ENCODE results near the gene SGCE.

SGCE gene

DNA sequence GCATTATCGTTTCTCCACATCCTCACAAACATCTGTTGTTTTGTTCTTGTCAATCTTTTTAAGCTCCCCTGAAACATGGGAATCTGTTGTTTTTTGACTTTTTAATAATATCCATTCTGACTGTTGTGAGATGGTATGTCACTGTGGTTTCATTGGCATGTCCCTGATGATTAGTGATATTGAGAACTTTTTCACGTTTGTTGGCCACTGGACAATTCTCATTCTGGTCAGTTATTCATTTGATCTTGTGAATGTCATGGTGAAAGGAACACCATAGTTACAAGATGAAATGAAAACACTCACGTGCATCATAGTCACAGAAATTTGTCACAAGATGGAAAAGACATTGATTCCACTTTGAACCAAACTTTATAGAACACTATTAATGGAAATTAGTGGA is 20.5 kb upstream of the SGCE start:
- H3K9me3 ChIP-seq (ENCODE audit: low read length): no peaks in the 10 kb centered on the region
- no peaks in the 10 kb centered on the region for H3K27me3 ChIP-seq (ENCODE audit: control insufficient read depth in 1 of 2, insufficient read depth in 2 of 2, low read length in 2 of 2)
- no peaks in the 10 kb centered on the region for H3K36me3 ChIP-seq (ENCODE audit: insufficient read depth, low read length)
- no peak overlapping the region for H3K9ac ChIP-seq (ENCODE audit: low read length)
- H3K4me1 ChIP-seq (ENCODE audit: insufficient read depth, low read length): no peaks in the 10 kb centered on the region
- no peak overlapping the region for H3K4me3 ChIP-seq (ENCODE audit: low read depth in 1 of 2, low read length in 2 of 2)
- H3K27ac ChIP-seq (ENCODE audit: low read depth, low read length): no peak overlapping the region

DNA sequence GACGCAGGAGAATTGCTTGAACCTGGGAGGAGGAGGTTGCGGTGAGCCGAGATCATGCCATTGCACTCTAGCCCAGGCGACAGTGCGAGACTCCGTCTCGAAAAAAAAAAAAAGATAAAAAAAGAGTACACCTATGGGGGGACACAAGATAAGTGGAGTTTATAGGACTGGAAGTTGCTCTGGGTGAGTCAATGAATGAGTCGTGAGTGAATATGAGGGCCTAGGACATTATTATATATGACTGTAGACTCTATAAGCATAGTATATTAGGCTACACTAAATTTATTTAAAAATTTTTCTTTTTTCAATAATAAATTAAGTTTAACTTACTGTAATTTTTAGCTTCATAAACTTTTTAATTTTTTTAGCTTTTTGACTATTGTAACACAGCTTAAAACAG is 19.4 kb upstream of the SGCE start:
- Histone ChIP-seq H3K36me3 (ENCODE audit: insufficient read depth, low read length) (no peaks in the 10 kb centered on the region), H3K9me3 (ENCODE audit: low read length) (no peaks in the 10 kb centered on the region), H3K4me1 (ENCODE audit: insufficient read depth, low read length) (no peaks in the 10 kb centered on the region), H3K27me3 (ENCODE audit: control insufficient read depth in 1 of 2, insufficient read depth in 2 of 2, low read length in 2 of 2) (no peaks in the 10 kb centered on the region), H3K27ac (ENCODE audit: low read depth, low read length) (no peak overlapping the region), H3K4me3 (ENCODE audit: low read depth in 1 of 2, low read length in 2 of 2) (no peak overlapping the region), H3K9ac (ENCODE audit: low read length) (no peak overlapping the region)

DNA sequence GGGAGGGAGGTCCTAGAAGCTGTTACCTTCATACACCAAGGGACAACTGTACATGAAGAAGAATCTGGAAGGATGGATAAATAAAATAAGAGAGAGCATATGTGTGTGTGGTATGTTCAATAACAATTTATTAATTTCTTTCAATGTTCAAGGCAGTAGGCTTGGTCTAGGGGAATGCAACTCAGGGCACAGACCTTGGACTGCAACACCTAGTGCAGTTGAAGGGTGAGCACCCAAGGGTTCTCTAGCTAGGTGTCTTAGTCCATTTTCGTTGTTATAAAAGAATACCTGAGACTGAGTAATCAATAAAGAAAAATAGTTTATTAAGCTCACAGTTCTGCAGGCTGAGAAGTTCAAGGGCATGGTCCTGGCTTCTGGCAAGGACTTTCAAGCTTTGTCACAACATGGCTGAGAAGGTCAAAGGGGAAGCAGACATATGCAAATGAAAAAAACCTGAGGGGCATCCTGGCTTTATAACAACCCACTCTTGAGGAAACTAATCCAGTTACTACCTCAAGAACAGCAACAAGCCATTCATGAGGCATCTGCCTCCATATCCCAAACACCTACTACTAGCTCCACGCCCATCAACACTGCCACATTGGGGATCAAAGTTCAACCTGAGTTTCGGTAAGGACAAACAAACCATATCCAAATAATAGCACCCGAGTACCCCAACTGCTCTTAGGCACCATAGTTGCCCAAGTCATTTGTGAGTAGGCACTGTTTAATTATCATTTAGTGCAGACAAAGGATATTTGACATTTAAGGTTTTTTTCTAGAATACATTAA is 15.7 kb upstream of the SGCE start:
- Histone ChIP-seq H3K36me3 (ENCODE audit: insufficient read depth, low read length) (no peaks in the 10 kb centered on the region), H3K4me1 (ENCODE audit: insufficient read depth, low read length) (no peaks in the 10 kb centered on the region), H3K9me3 (ENCODE audit: low read length) (no peaks in the 10 kb centered on the region), H3K9ac (ENCODE audit: low read length) (no peak overlapping the region), H3K27me3 (ENCODE audit: control insufficient read depth in 1 of 2, insufficient read depth in 2 of 2, low read length in 2 of 2) (no peaks in the 10 kb centered on the region), H3K27ac (ENCODE audit: low read depth, low read length) (no peak overlapping the region), H3K4me3 (ENCODE audit: low read depth in 1 of 2, low read length in 2 of 2) (no peak overlapping the region)

DNA sequence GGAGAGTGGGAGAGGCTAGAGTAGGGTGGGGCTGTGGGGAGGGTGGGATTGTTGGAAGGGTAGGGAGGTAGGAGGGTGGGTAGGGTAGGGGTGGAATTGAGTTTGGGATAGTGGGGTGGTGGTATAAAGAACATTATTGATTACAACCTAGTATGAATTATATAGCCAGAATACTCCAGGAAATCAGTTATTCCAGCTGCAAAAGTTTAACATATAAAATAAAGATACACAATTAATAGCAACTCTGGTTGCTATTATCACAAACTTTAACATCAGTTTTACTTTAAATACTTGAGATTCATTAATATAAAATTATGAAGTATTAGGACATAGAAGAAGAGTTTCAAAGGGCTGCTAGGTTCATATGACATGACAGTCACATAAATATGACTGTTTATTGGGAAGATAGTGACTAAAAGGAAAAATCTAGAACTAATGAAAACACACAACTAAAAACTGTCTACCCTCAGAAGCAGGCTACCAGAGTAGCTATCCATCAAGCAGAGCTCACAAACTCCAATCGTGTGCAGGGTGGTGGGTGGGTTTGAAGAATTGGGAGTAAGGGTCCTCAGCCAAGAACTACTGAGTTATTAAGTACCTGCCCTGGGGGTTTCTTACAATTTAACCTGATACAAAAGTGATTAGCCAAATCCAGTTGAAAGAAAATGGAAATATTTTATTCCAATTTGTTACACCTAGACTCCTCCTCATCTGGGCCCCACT is 14.0 kb upstream of the SGCE start:
- H3K4me1 ChIP-seq (ENCODE audit: insufficient read depth, low read length): no peaks in the 10 kb centered on the region
- H3K27ac ChIP-seq (ENCODE audit: low read depth, low read length): no peak overlapping the region
- no peaks in the 10 kb centered on the region for H3K27me3 ChIP-seq (ENCODE audit: control insufficient read depth in 1 of 2, insufficient read depth in 2 of 2, low read length in 2 of 2)
- no peaks in the 10 kb centered on the region for H3K36me3 ChIP-seq (ENCODE audit: insufficient read depth, low read length)
- H3K4me3 ChIP-seq (ENCODE audit: low read depth in 1 of 2, low read length in 2 of 2): no peak overlapping the region
- no peaks in the 10 kb centered on the region for H3K9me3 ChIP-seq (ENCODE audit: low read length)
- no peak overlapping the region for H3K9ac ChIP-seq (ENCODE audit: low read length)

DNA sequence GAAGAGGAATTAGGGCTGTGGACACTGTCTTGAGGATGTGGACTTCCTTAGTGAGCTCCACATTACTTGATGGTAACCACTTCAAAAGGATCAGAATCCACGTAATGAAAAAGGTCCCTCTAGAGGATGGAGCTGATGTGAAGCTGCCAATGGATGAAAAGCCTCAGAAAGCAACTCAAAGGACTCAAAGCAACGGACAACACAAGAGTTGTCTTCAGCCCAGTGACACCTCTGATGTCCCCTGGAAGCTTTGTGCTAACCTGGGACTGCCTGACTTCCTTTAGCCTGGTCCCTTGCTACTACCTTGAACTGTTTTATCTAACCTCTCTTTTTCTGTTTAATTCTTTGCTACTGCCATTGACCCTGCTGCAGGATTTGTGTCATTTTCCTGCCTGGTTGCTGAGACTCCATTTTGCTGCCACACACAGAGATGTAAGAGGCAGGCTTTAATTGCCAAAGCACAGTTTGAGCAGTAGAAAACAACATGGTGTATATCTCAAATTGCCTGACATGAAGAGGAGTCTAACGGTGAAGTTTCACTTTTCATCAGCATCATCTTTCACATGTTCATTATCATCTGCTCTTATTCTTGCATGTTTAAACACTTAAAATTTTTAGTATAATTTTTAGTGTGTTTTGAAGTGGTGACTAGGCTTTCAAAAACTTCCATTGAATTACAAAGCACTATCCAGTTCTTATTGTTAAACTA is 11.1 kb upstream of the SGCE start:
- no peak overlapping the region for H3K9ac ChIP-seq (ENCODE audit: low read length)
- H3K36me3 ChIP-seq (ENCODE audit: insufficient read depth, low read length): no peaks in the 10 kb centered on the region
- H3K4me1 ChIP-seq (ENCODE audit: insufficient read depth, low read length): no peaks in the 10 kb centered on the region
- H3K27ac ChIP-seq (ENCODE audit: low read depth, low read length): no peak overlapping the region
- no peak overlapping the region for H3K4me3 ChIP-seq (ENCODE audit: low read depth in 1 of 2, low read length in 2 of 2)
- no peaks in the 10 kb centered on the region for H3K27me3 ChIP-seq (ENCODE audit: control insufficient read depth in 1 of 2, insufficient read depth in 2 of 2, low read length in 2 of 2)
- no peaks in the 10 kb centered on the region for H3K9me3 ChIP-seq (ENCODE audit: low read length)

DNA sequence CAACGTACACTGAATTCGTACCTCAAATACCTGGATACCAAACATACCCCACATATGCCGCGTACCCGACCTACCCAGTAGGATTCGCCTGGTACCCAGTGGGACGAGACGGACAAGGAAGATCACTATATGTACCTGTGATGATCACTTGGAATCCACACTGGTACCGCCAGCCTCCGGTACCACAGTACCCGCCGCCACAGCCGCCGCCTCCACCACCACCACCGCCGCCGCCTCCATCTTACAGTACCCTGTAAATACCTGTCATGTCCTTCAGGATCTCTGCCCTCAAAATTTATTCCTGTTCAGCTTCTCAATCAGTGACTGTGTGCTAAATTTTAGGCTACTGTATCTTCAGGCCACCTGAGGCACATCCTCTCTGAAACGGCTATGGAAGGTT is 9.5 kb upstream of the SGCE start:
- H3K4me1 ChIP-seq (ENCODE audit: insufficient read depth, low read length): no peaks in the 10 kb centered on the region
- H3K4me3 ChIP-seq (ENCODE audit: low read depth in 1 of 2, low read length in 2 of 2): no peak overlapping the region
- H3K36me3 ChIP-seq (ENCODE audit: insufficient read depth, low read length): no peaks in the 10 kb centered on the region
- H3K9me3 ChIP-seq (ENCODE audit: low read length): no peaks in the 10 kb centered on the region
- no peak overlapping the region for H3K9ac ChIP-seq (ENCODE audit: low read length)
- no peak overlapping the region for H3K27ac ChIP-seq (ENCODE audit: low read depth, low read length)
- H3K27me3 ChIP-seq (ENCODE audit: control insufficient read depth in 1 of 2, insufficient read depth in 2 of 2, low read length in 2 of 2): no peaks in the 10 kb centered on the region

DNA sequence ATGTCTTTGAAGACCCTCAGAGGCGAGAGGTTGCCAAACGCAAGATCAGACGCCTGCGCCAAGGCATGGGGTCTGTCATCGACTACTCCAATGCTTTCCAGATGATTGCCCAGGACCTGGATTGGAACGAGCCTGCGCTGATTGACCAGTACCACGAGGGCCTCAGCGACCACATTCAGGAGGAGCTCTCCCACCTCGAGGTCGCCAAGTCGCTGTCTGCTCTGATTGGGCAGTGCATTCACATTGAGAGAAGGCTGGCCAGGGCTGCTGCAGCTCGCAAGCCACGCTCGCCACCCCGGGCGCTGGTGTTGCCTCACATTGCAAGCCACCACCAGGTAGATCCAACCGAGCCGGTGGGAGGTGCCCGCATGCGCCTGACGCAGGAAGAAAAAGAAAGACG is 8.1 kb upstream of the SGCE start:
- Histone ChIP-seq H3K4me3 (ENCODE audit: low read depth in 1 of 2, low read length in 2 of 2) (no peak overlapping the region), H3K36me3 (ENCODE audit: insufficient read depth, low read length) (no peaks in the 10 kb centered on the region), H3K4me1 (ENCODE audit: insufficient read depth, low read length) (no peaks in the 10 kb centered on the region)

DNA sequence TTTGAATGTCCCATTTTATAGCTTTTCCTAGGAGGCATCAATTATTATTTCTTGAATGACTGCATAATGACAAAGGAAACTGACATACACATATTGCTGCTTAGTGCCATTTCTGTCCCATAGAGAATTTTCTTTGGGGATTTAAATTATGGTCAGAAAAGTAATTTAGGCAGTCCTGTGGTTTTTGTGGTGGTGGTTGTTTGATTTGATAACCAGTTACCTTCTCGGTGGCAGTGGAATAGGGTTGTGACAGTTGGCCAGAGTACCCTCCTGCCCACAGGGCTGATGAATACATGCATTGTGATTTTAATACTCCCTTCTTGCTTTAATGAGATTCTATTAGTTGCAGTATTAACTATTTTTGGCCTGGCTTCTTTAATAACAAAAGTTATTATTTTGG is 6.6 kb upstream of the SGCE start:
- no peaks in the 10 kb centered on the region for H3K36me3 ChIP-seq (ENCODE audit: insufficient read depth, low read length)
- no peak overlapping the region for H3K9ac ChIP-seq (ENCODE audit: low read length)
- H3K27me3 ChIP-seq (ENCODE audit: control insufficient read depth in 1 of 2, insufficient read depth in 2 of 2, low read length in 2 of 2): no peaks in the 10 kb centered on the region
- no peaks in the 10 kb centered on the region for H3K4me1 ChIP-seq (ENCODE audit: insufficient read depth, low read length)
- H3K9me3 ChIP-seq (ENCODE audit: low read length): no peaks in the 10 kb centered on the region
- H3K27ac ChIP-seq (ENCODE audit: low read depth, low read length): no peak overlapping the region
- no peak overlapping the region for H3K4me3 ChIP-seq (ENCODE audit: low read depth in 1 of 2, low read length in 2 of 2)

More for the DNA sequence above, 8.1 kb upstream of the SGCE start:
- no peak overlapping the region for H3K9ac ChIP-seq (ENCODE audit: low read length)
- H3K9me3 ChIP-seq (ENCODE audit: low read length): no peaks in the 10 kb centered on the region
- H3K27ac ChIP-seq (ENCODE audit: low read depth, low read length): no peak overlapping the region
- no peaks in the 10 kb centered on the region for H3K27me3 ChIP-seq (ENCODE audit: control insufficient read depth in 1 of 2, insufficient read depth in 2 of 2, low read length in 2 of 2)

DNA sequence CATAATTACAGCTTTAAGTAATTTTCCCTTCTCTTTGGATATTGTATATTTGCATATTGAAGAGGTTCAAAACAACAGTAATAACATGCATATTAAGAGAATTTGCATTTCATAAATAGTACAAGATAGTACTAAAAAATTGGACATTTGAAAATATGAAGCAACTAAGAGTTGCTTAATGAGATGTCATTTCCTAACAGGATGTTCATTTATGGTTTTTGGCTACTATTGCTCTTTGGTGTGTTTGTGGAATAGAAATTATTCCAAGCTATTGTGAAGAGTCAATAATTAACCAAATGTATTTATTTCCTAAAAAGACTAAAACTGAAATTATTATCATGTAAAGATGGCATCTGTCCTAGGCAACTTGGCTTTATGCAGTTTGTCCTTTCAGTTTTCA is 4.1 kb upstream of the SGCE start:
- no peak overlapping the region for H3K27ac ChIP-seq (ENCODE audit: low read depth, low read length)
- H3K27me3 ChIP-seq (ENCODE audit: control insufficient read depth in 1 of 2, insufficient read depth in 2 of 2, low read length in 2 of 2): no peaks in the 10 kb centered on the region
- no peaks in the 10 kb centered on the region for H3K36me3 ChIP-seq (ENCODE audit: insufficient read depth, low read length)
- H3K9me3 ChIP-seq (ENCODE audit: low read length): no peaks in the 10 kb centered on the region
- H3K9ac ChIP-seq (ENCODE audit: low read length): no peak overlapping the region
- H3K4me3 ChIP-seq (ENCODE audit: low read depth in 1 of 2, low read length in 2 of 2): no peak overlapping the region
- no peaks in the 10 kb centered on the region for H3K4me1 ChIP-seq (ENCODE audit: insufficient read depth, low read length)

DNA sequence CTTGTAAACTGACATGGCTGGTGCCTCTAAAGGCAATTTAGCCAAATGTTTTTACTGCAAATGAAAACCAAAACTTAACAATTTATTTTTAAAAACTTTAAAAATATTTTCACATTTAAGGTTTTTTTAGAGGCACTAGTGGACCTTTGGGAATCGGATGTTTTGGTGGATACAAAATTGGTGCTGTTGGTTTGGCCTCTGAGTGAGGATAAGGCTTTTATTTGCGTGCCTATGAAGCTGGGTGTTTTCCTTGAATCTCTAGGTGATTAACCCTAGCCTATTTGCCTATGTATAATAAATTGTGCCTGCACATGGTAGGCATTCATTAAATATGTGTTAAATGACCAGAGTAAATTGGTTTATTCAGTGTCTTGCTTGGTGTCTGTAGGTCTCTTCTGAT is 2.9 kb upstream of the SGCE start:
- Histone ChIP-seq H3K9me3 (ENCODE audit: low read length) (no peaks in the 10 kb centered on the region), H3K36me3 (ENCODE audit: insufficient read depth, low read length) (no peaks in the 10 kb centered on the region), H3K4me1 (ENCODE audit: insufficient read depth, low read length) (peaks cover 6% of the 10 kb centered on the region), H3K9ac (ENCODE audit: low read length) (no peak overlapping the region), H3K27ac (ENCODE audit: low read depth, low read length) (no peak overlapping the region), H3K27me3 (ENCODE audit: control insufficient read depth in 1 of 2, insufficient read depth in 2 of 2, low read length in 2 of 2) (no peaks in the 10 kb centered on the region), H3K4me3 (ENCODE audit: low read depth in 1 of 2, low read length in 2 of 2) (no peak overlapping the region)

DNA sequence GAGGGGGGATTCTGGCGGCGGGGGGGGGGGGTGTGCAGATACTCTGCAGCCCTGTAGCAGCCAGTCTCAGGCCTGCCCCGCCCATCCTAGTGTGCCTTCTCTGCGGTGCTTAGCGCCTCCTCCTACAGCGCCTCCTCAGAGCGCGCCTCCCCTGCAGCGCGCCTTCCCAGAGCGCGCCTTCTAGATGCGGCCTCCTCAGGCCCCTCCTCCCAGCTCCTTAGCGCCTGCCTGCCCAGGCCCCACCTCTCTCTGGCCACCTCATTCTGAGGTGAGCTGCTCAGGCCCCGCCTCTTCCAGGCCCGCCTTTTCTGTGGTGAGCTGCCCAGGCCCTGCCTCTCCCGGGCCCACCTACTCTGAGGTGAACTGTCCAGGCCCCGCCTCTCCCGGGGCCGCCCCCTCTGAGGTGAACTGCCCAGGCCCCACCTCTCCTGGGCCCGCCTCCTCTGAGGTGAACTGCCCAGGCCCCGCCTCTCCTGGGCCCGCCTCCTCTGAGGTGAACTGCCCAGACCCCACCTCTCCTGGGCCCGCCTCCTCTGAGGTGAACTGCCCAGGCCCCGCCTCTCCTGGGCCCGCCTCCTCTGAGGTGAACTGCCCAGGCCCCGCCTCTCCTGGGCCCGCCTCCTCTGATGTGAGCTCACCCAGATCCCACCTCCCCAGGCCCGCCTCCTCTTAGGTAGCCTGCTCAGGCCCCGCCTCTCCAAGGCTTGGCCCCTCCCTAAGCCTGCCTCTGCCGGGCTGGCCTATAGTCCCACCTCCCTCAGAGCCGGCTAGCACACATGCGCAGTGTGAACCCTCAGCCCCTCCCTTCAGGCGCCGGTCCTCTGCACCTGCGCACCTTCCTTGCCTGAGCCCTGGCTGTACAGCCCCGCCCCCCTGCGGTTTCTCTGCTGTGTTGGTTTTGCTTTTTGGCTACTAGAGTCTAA is 2.1 kb upstream of the SGCE start:
- H3K9ac ChIP-seq (ENCODE audit: low read length): no peak overlapping the region

More for the DNA sequence above, 2.1 kb upstream of the SGCE start:
- peak overlapping the region; percentile 49 for H3K27ac ChIP-seq (ENCODE audit: low read depth, low read length)
- H3K9me3 ChIP-seq (ENCODE audit: low read length): no peaks in the 10 kb centered on the region
- H3K36me3 ChIP-seq (ENCODE audit: insufficient read depth, low read length): no peaks in the 10 kb centered on the region
- peaks cover 7% of the 10 kb centered on the region for H3K4me1 ChIP-seq (ENCODE audit: insufficient read depth, low read length)
- no peaks in the 10 kb centered on the region for H3K27me3 ChIP-seq (ENCODE audit: control insufficient read depth in 1 of 2, insufficient read depth in 2 of 2, low read length in 2 of 2)
- peak overlapping the region; percentile 47 to 53 for H3K4me3 ChIP-seq (ENCODE audit: low read depth in 1 of 2, low read length in 2 of 2)
